Endothelial cell of hepatic sinusoid (primary cell): Measurements from ENCODE around the gene ZNF142.

Source experiments
- in situ Hi-C: cut with HindIII; loops from 2 replicates; pipeline ENCODE4 v1.10.0; 2017; ENCODE audit warnings: low sequenced_read_pairs

ZNF142 gene

DNA sequence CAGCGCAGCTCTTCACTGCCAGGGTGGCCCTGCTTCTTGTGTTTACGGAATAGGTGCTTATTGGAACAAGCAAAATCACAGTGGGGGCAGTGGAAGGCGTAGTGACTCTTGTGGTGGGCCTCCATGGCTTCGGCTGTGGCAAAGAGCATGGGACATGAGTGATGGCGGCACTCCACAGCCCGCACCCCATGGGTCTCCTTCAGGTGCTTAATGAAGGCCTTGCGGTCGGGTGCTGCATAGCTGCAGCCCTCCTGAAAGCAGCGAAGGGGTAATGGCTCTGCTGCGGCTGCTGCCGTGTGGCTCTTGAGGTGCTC lies 10.7 kb downstream of the ZNF142 start:
- in situ Hi-C loops, result no loop called here

DNA sequence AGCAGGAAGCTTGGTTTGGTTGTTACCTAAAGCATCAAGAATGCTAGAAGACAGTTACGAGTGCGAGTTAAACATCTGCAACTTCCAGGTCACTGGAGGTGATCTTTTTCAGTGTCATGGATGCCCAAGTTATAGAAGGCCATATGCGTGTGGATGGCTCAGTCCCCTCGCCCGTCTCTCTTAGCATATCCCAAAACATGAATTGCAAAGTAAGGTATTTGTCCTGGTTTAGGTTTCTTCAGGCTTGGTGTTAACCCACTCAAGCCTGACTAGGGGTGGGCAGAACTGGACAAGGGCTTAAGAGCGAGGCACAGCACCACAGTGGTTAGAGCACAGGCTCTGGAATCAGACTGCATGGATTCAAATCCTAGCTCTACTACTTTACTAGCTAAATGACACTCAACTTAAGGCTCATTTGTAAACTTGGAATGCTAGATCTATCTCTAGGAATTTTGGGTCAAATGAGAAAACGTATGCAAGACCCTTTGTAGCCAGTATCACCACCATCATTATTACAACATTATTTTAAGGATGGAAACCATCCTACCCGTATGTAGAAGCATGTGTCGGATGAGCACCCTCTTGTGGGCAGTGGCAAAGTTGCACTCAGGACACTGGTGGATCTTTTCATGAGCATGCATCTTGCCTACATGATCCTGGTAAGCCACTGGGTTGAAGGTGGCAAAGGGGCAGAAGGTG lies 11.2 kb downstream of the ZNF142 start:
- in situ Hi-C loops, result no loop called here

DNA sequence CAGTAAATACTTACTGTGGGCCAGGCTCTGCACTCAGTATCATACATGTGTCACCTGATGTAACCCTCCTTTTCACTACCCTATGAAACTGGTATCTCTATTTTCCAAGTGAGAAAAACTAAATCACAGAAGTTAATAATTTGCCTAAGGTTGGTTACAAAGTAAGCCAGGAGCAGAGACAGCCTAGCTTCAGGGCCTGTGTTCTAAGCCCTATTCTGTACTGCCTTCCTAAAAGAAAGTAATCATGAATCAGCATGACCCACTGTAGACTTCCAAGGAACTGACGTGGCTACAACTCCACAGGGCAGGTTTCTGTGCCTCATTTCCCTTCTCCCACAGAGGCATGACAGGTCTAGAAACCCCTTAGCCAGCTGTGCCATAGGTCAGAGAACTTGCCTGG lies 14.3 kb downstream of the ZNF142 start:
- in situ Hi-C loops, result no loop called here

DNA sequence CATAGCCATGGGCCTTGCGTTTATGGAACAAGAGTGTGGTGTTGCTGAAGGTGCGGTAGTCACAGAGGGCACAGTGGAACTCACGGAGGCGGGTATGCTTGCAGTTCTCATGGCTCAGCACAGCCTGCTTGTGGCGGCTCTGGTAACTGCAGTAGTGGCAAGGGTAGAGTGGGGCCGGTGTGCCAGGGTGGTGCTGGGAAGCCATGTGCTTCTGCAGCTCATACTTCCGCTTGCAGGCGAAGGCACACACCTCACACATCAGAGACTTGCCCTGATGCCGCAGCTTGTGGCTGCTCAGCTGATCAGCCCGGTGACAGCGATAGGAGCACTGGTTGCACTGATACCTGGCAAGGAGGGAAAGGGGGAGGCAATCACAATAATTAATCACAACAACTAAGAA lies 14.7 kb downstream of the ZNF142 start:
- in situ Hi-C loops, result no loop called here

DNA sequence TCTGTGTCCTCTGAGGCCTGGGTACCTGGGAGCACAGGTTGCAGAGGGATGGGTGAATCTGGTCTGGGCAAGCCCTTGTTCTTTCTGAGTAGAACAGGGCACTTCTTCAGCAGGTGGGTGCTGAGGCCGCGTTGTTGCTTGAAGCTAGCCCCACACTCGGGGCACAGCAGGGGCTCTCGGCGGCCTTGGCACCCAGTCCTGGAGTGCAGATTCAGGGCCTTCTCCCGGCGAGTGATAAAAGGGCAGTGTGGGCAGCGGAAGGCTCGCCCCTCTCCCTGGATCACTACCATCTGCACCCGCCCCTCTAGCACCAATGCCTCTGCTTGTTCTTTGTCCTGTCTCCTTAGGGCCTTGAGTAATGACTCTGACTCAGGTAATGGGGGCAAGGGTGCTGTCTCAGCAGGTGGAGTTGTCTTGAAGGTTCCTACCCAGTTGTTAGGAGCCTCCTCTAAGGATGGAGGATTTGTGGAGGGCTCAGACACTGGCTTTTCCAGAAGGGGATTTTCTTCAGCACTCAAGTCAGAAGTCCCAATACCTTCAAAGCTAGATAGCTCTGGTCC lies 15.6 kb downstream of the ZNF142 start:
- in situ Hi-C loops, result no loop called here

DNA sequence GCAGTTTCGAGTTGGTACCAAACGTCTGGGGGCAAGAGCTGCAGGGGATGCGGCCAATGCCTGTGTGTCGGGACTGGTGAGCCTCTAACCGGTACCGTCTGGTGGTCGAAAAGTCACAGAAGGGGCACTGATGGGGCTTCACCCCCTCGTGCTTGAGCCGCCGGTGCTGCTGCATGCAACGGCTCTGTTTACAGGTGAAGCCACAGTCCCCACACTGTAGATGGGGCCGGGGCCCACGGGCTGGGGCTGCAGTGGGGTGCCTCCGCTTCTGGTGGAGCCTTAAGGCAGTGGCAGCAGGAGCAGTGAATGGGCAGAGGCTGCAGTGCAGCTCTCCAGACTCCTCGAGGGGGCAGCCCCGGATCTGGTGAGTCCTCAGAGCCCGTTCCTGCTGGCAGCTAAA lies 16.6 kb downstream of the ZNF142 start:
- in situ Hi-C loops, result no loop called here

DNA sequence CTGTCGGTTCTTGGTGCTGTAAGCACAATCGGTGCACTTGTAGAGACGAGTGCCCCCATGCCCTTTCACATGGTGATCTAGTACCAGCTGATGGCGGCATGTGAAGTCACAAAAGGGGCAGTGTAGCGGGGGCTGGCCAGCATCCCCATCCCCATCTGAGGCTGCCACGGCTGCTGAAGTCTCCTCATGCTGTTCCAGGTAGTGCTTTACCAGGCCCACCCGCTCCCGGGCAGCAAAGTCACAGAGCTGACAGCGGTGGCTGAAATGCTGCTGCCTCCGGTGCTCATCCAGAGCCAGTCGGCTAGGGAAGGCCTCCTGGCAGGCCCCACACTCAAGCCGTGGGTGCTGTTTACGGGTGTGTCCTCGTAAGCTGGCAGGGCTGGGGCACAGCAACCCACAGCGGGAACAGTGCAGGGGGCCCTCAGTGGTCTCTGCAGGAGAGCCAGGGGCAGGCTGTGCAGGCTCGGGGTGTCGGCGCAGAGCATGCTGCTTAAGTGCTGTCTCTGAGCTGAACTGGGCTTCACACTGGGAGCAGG lies 17.2 kb downstream of the ZNF142 start:
- in situ Hi-C loops, result no loop called here

DNA sequence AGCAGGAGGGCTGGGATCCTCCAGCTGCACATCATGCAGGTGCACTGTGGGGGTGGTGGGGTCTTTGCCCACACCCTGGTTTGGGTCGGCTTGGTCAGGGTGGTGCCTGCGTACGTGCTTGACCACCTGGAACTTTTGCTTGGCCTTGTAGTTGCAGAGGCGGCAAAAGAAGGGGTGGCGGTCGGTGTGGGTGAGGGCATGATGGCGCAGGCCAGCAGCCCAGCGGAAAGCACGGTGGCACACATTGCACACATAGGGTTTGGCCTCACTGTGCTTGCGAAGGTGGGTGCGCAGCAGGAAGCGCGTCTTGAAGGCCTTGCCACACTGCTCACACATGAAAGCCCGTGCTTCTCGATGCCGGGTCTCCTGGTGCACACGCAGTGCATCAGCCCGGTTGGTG lies 21.1 kb downstream of the ZNF142 start:
- in situ Hi-C loops, result no loop called here

DNA sequence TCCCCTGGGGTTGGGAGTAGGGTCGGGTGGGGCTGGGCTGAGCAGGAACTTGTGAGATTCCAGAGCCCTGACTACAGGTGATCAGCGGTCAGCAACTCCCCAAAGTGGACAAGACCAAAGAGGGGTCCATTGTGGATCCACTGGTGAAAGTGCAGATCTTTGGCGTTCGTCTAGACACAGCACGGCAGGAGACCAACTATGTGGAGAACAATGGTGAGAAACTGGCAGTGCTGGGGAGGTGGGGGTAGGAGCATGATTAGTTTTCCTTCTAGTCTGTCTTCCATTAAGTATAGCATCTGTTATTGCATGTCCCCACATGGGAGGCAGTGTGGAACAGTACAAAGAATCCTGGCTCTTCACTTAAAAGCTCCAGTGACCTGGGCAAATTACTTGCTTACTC lies 23.7 kb downstream of the ZNF142 start:
- in situ Hi-C loops, result no loop called here

DNA sequence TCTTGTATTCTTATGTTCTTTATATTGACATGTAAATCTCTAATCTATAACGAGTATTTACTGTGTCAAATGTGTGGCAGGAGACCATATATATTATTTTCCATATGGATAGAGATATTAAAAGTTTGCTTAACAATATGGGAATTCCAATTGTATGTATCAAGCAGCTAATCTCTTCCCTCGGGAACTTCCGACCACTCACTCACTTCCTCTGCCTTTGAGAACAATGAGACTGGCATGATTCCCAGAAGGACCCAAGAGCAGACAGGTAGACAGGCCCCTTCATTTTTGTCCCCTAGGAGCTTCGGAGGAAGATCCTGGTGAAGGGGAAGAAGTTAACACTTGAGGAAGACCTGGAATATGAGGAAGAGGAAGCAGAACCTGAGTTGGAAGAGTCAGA lies 27.6 kb downstream of the ZNF142 start:
- in situ Hi-C loops, result no loop called here

DNA sequence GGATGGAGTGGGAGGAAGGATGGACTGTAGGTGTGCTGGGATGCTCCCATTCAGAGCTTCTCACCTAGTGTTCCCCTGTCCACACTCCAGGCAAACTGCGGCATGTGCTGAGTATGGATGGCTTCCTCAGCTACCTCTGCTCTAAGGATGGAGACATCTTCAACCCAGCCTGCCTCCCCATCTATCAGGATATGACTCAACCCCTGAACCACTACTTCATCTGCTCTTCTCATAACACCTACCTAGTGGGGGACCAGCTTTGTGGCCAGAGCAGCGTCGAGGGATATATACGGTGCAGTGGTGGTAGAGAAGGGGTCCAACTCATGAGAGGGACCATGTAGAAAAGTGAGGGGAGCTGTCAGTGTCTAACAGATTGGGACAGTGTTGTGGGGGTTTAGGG lies 31.5 kb downstream of the ZNF142 start:
- in situ Hi-C loops, result no loop called here

DNA sequence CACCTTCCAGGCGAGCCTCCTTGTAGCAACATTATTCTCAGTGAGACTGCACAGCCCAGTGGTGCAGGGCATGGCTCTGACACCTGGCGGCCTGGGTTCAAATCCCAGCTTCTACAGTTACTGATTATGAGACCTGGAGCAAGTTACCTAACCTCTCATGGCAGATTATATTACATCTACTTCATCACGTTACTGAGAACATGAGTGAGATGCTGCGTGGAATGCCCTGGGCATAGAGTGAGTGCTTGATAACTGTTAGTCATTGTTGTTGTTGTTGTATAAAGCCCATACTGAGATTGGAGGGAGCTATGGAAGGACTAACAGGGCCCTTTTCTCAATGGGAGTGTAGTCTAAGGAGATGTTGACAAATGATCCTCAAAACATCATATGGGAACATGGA lies 33.1 kb downstream of the ZNF142 start:
- in situ Hi-C loops, result no loop called here

DNA sequence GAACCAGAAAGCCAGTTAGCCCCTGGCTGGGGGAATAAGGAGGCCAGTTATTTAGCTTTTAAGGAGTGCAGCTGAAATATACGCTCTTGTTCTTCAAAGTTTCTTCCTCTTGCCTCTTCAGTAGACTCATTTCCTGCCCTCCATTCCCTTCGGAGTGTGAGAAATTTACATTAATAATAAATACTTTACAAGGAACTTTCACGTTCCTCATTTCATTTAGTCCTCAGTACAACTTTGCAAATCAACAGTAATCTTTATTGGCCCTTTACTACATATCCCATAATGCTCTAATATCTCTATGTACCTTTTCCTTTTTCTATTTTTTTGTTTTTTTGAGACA lies 36.1 kb downstream of the ZNF142 start:
- in situ Hi-C loops, result no loop called here

DNA sequence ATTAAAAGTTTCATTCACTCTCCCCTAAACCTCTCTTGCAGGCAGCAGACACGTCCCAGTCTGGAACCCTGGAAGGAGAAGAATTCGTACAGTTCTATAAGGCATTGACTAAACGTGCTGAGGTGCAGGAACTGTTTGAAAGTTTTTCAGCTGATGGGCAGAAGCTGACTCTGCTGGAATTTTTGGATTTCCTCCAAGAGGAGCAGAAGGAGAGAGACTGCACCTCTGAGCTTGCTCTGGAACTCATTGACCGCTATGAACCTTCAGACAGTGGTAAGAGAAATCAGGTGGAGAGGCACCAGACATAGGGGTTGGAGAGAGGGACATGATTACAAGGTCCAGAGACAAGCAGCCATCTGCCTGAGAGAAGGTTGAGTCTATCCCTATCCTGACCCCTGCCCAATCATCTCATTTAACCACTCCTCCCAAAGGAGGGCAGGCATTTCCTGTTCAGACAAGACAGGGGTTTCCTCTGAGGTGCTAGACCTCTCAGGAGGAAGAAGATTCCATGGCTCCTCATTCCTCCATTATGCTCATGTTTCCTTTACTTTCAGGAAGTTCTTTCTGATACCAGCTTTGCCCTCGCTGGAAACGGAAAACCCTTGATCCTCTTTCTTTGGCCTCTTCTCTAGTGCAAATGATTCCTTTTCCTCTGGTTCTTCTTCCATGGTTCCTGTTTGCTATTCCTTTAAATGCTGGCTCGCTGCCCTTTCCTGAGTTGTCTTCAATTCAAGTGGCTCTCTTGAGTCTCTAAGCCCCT lies 36.6 kb downstream of the ZNF142 start:
- in situ Hi-C loops, result no loop called here

DNA sequence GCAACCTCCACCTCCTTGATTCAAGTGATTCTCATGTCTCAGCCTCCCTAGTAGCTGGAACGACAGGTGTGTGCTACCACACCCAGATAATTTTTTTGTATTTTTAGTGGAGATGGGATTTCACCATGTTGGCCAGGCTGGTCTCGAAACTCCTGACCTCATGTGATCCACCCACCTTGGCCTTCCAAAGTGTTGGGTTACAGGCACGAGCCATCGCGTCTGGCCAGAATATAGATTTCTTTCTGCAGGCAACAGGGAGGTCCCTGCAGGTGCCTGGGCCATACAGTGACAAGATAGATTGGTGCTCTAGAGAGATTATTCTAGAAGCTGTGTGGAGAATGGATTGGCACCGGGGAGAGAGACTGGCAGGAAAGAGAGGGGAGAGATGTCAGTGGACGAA lies 38.4 kb downstream of the ZNF142 start:
- in situ Hi-C loops, result no loop called here

DNA sequence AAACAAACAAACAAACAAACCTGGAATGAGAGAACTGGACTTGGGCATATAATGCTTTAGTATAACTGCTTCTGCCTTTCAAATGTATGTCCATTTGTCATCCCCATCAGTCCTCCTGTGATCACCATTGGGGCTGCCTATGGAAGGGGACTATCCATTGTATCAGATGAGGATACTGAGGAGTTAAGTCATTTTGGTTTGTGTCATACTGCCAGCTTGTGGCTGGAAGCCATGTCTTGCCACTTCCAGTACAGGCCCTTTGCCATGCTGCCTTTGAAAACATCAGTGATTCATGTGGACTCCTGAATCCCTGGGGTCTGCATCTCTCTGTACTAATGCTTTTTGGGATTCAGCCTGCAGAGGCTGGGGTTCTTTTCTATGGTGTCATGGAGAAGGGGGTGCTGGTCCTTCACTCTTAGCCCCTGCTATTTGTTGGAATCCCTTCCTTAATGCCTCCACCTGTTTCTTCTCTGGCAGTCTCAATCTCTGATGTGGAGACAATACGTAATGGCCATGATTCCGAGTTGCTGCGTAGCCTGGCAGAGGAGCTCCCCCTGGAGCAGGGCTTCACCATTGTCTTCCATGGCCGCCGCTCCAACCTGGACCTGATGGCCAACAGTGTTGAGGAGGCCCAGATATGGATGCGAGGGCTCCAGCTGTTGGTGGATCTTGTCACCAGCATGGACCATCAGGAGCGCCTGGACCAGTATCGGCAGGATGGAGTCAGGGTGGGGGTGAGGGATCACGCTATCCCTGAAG lies 41.1 kb downstream of the ZNF142 start:
- in situ Hi-C loops, result no loop called here

DNA sequence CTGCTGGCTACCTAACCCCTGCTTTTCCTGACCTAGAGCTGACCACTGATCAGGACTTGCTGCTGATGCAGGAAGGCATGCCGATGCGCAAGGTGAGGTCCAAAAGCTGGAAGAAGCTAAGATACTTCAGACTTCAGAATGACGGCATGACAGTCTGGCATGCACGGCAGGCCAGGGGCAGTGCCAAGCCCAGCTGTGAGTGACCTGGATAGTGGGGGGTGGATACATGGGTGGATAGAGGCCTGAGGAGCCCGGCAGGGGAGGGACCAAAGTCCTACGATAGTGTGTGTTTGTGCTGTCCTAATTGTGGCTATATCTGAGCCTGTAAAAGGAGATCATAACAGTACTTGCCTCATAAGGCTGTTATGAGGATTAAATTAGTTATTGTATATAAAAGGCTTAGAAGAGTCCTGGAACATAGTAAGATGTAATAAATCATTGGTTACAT lies 43.5 kb downstream of the ZNF142 start:
- in situ Hi-C loops, result no loop called here

DNA sequence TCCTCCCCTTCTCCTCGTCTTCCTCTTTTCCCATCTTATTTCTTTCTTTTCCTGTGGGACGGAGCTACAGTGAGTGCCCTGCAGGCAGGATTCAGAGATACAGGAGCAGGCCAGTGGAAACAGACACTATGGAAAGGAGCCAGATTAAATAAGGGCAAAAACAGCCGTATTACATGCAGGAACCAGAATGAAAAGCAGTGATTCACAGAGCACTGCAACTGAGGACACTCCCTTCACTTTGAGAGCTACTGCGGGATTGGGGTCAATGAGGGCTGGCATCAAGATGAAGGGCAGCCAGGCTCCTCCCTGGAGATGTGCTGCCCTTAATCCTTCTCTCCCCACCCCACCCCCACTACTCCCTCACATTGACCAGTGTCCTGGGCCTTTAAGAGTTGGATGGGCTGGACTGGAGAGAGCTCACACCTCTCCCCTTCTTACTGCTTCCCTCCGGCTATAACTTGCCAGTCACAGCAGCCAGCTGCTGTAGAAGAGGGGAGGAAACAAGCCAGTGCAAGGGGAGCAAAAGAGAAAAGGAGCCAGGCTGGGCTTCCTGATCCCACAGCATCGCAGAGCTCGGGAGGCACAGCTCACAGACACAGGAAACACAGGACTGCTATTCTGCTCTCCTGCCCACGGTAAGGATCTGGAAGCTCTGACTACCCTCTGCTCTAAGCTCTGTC lies 51.8 kb downstream of the ZNF142 start, which contains the start of gene PLCD4:
PLCD4 (plus strand) TSS at position 464 of the 680 bp plus-strand sequence. CDS start 7,841 bp downstream, outside the sequence.
- in situ Hi-C loops, result no loop called here

DNA sequence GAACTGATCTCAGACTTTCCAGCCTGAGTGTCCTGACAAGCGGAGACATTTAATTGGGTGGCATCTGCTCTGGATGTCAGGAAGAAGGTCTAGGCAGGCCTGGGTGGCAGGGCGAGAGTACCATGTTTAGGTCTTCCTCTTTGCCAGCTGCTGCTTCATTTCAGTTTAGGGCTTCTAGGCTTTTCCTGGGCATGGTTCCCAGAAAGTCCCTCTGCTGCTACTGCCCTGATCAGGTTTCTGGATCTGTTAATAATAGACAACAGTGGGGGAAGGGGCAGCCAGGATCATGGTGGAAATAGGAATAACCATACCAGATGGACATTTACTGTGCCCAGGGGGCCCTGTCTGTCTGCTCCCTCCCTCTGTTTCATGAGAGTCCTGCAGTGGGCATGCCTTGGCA lies 54.0 kb downstream of the ZNF142 start:
- in situ Hi-C loops, result no loop called here
